Middle frontal gyrus (tissue), 1 donor: ENCODE measurements around the gene PCIF1.

Experiments
- DNase-seq: peaks from one replicate; pipeline ENCODE4 v3.0.0-alpha.2; 2015; ENCODE audit warnings: low spot score; ENCODE audit errors: extremely low spot score

The PCIF1 gene

DNA sequence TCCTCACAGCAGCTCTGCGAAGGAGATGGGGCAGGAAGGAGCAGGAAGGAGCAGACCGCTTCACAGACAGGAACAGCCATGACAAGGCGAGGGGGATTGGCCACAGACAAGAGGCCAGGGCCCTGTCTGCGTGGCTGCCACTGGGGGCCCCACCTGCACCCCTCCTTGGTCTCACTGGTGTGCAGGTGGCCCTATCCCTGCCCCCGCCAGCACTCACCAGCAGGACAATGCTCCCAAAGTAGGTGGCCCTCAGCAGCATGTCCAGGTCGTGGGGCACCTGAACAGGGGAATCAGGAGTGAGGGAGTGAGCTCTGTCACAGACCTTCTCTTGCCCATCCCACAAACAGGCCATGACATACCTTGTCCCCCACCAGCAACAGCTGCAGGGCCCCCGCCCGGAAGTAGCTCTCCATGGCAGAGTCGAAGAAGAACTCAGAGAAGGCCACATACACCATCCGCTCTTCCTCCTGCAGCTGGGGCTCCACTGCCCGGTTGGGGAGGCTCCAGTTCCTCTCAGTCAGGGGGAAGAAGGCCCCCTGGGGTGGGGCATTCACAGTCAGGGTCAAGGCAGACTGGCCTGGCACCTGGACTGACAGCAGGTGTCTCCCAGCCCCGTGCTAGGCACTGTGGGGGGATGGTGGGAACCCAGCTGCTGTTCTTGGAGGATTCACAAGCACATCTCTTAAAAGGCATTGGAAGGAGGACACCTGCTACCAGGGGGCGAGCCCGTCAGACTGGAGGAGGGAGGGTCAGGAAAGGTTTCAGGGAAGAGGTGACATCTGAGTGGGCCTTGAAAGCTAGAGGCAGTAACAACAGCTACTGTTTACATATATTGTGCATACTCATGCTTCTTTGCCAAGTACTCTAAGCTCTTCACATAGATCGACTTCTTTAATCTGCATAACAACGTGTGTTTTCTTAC, 29.6 kb upstream of the PCIF1 start:
- no peak for DNase-seq

- no peak for DNase-seq
Measured at GRCh38 chr20:45905505-45906079, 28.9 kb upstream of the PCIF1 start.

DNA sequence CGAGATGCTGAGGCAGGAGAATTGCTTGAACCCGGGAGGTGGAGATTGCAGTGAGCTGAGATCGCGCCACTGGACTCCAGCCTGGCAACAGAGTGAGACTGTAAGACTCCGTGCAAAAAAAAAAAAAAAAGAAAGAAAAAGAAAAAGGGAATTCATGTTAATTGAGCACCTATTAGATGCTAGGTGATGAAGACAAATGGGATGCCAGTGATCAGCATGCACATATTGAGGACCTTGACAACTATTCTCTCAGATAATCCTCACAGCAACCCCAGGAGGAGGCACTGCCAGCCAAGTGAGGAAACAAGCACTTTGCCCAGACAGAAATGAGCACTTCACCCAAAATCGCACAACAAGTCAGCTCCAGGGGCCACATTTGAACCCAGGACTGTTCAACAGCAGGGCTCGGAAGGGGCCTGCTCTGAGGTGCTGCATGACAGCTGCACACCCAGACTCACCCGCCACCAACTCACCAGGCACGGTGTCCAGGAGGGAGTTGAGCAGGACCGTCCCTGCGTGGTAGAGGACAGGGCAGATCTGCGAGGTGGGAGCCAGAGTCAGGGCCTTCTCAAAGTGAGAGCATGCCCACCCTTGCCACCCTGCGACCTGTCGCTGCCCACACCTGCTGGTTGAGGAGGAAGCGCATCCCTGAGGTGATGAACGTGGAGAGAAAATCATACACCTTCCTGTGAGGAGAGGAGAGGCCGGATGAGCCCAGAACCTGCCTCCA, 27.1 kb upstream of the PCIF1 start:
- no peak for DNase-seq

GRCh38 chr20:45908084-45908483, 26.4 kb upstream of the PCIF1 start:
- DNase-seq, result no peak

DNA sequence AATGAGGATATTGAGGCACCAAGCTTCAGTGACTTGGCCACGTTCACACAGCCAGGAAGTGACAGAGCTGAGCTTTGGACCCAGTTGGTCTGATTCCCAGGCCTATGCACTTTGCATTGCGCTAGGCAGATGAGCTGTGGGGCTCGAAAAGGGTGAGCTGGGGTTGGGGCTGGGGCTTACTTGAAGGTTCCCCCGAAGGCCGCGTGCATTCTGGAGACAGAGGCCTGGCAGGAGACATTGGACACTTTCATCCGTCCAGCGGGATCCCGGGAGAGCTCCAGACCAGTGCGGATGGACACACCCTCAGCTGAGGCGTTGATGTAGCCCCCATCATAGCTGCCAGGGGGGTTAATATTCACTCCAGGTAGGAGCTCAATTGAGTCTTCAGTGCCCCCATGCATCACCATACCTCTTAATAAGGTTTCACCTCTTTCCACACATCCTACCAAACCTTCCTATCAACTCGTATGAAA, 25.1 kb upstream of the PCIF1 start:
- no peak for DNase-seq

GRCh38 chr20:45909817-45910669, 24.4 kb upstream of the PCIF1 start:
- no peak for DNase-seq

- DNase-seq, result peak; percentile 56
Measured at GRCh38 chr20:45910670-45911485, 23.6 kb upstream of the PCIF1 start.

DNA sequence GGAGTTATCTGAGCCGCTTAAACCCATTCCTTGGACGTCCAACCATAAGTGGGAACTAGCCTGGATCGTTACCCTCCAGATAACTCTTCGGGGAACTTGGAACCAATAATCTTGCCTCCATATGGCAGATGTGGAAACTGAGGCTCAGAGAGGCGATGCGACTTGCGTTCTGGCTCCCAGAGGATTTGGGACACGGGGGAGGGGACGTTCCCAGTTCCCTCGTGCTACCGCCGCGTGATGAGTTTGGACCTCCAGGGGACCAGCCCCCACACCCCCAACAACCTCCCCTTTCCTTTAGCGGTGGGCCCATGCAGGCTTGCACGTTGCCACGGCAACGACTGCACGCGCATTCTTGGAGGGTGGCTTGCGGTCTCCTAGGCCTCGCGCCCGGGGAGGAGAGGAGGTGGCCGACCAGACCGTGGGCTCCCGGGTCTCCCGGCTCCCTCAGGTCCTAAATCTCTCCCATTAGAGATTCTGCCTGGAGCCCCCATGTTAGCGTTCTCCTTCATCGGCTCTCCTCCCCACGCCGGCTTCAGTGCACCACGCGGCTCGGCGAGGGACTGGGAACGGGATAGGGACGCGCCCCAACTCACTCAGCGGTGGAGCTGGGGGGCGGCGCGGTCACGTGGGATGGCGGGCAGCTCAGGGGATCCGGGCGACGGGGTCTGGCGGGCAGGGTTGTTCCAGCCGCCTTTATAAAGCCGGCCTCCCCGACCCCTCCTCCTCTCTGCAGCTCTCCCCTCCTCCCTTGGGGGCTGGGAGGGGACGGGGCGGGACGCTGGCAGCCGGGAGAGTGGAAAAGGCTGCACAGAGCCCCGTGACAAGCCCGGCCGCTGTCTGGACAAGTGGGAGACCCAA, 22.8 kb upstream of the PCIF1 start, which contains the start of gene PLTP:
Gene PLTP (minus strand): TSS at position 670 of the 858 bp plus-strand sequence. CDS start 703 bp downstream, outside the sequence.
- DNase-seq, result no peak

DNA sequence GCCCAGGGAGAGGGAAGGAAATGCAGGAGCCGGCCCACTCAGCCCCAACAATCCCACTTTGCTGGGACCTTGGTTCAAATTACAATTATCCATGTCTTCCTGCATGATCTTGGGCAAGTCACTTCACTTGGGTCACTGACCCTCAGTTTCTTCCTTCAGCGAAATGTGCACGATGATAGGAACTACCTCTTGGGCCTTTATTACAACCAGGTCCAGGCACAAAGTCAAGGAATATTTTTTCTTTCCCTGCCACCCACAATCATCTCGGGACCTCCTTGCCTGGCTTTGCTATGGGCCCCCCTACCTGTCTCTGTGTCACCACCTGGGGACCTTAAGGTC, 22.2 kb upstream of the PCIF1 start:
- no peak for DNase-seq

DNA sequence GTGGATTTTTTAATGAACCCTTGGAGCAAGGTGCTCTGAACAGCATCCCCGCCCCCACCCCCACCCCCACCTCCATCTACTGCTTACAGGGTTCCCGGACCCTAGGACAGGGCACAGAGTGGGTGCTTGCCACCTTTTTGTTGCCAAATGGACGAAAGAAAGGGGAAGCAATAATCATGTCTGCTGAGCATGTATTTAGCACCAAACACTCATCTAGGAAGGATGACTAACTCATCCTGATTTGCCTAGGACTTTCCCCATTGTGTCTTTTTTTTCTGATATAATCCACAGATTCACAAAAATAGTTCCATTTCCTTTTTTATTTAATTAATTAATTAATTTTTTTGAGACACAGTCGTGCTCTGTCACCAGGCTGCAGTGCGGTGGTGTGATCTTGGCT, 21.4 kb upstream of the PCIF1 start:
- no peak for DNase-seq

- DNase-seq, result peak; percentile 8
Measured at GRCh38 chr20:45917790-45918141, 16.7 kb upstream of the PCIF1 start.

- no peak for DNase-seq
Measured at GRCh38 chr20:45918182-45918737, 16.2 kb upstream of the PCIF1 start.

- DNase-seq, result no peak
Measured at GRCh38 chr20:45918779-45919537, 15.5 kb upstream of the PCIF1 start.

GRCh38 chr20:45919542-45920399, 14.7 kb upstream of the PCIF1 start:
- no peak for DNase-seq

GRCh38 chr20:45920462-45921336, 13.8 kb upstream of the PCIF1 start:
- no peak for DNase-seq
